Left ventricle myocardium superior (tissue), 1 donor: ENCODE results near the gene LRIG3. TPM values are rescaled to one million over a fixed set of nuclear protein-coding genes. Genes with fewer than 3 reads are reported as not detected.
"Not testable (repeated sequence)": the region's sequence is repeated elsewhere in the genome, so short reads cannot be mapped to it uniquely, and the experiment has no call there.

ENCODE experiments used
- ATAC-seq: fragments of 200-7000 bp; cut with Tn5 transposase; one replicate; pipeline ENCODE4 v1.9.1; 2020; ENCODE audit warnings: mild to moderate bottlenecking, moderate library complexity
- DNase-seq: peaks from one replicate; pipeline ENCODE4 v3.0.0-alpha.2; 2020
- intact Hi-C: fragments of 100-400 bp; cut with micrococcal nuclease; formaldehyde crosslinking; loops from one replicate; pipeline ENCODE4 v1.11.0; 2022
- total RNA-seq: library from RNA; stranded (reverse); fragmentation: NEBNext Ultra II Directional; extraction: Animal tissue kit (Norgen Biotek cat#: 25700); gene quantifications from one replicate; pipeline ENCODE4 v1.2.1, GENCODE V29; 2021
- donor health status: DM: no; HTN: yes; CAD: no; lungs with severe emphysema.

The LRIG3 gene
- total RNA-seq, 1 donor from 2014 or later, result 4.3 TPM

GRCh38 chr12:58915634-58916033, 4.7 kb downstream of the LRIG3 start:
- intact Hi-C loops, result no loop called here
- peak; percentile 52 for DNase-seq
- ATAC-seq, result peak; percentile 20

- ATAC-seq, result no peak
- intact Hi-C loops, result no loop called here
Observed at GRCh38 chr12:58915037-58915436, 5.3 kb downstream of the LRIG3 start.

DNA sequence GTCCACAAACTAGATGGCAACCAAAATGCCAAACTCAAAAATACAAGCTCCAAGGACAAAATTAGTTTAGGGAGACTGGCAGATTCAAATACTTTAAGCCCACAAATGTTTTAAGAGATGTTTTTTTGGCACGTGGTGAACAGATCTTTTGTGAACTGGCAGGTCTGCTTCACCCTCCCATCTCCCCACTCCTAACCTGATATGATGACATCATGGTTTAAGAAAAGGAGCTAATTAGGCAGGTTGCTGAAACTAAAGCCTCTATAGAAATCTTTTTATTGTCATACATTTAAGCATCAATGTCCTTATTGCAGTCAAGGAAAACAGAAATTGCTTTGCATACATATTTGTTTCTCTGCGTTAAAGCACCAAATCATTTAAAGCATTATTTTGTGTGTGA, 5.8 kb downstream of the LRIG3 start:
- no peak for ATAC-seq

More at GRCh38 chr12:58915037-58915436, 5.3 kb downstream of the LRIG3 start:
- no peak for DNase-seq

GRCh38 chr12:58907391-58907790, 12.9 kb downstream of the LRIG3 start:
- DNase-seq, result no peak
- ATAC-seq, result no peak
- intact Hi-C loops, result no loop called here

More for the DNA sequence above, 5.8 kb downstream of the LRIG3 start:
- intact Hi-C loops, result no loop called here
- no peak for DNase-seq

GRCh38 chr12:58906917-58907316, 13.4 kb downstream of the LRIG3 start:
- ATAC-seq, result no peak
- intact Hi-C loops, result no loop called here
- DNase-seq, result no peak

DNA sequence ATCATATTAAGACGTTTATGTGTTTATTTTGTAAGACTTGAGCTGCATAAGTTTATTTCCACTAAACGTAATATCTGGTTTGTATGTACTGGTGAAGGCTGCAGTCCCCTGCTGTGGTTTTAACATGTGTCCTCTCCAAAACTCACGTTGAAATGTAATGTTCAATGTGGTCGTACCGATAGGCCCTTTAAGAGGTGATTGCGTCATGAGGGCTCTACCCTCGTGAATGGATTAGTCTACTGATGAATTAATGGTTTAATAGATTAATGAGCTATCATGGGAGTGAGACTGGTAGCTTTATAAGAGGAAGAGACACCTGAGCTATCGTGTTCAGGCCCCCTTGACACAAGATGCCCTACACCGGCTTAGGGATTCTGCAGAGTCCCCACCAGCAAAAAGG, 14.9 kb downstream of the LRIG3 start:
- ATAC-seq (no peak), DNase-seq (no peak)
- intact Hi-C loops, result no loop called here

- intact Hi-C loops, ATAC-seq, DNase-seq: not testable (repeated sequence)
Observed at GRCh38 chr12:58902726-58903125, 17.6 kb downstream of the LRIG3 start.

GRCh38 chr12:58901664-58902063, 18.6 kb downstream of the LRIG3 start:
- DNase-seq (no peak), ATAC-seq (no peak)
- intact Hi-C loops, result no loop called here

GRCh38 chr12:58897969-58898368, 22.3 kb downstream of the LRIG3 start:
- no peak for ATAC-seq
- no peak for DNase-seq
- intact Hi-C loops, result no loop called here

DNA sequence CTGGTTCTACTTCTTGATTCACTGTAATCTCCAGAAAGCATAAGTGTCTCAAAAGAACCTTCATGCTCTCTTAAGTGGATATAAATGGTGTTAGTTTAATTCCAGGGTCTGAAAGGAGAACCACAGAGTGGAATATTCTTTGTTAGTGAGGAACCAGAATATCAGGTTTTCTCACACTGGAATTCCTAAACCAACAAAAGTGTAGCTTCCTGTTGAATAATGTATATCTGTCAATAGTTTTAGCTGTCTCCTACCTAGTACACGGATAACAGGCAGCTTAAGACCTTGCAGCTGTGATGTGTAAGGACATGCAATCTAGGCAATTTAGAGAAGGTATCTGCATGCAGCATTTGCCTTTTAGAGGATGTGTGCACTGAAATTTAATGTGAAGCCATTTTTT, 24.0 kb downstream of the LRIG3 start:
- no peak for ATAC-seq
- DNase-seq, result no peak
- intact Hi-C loops, result no loop called here

DNA sequence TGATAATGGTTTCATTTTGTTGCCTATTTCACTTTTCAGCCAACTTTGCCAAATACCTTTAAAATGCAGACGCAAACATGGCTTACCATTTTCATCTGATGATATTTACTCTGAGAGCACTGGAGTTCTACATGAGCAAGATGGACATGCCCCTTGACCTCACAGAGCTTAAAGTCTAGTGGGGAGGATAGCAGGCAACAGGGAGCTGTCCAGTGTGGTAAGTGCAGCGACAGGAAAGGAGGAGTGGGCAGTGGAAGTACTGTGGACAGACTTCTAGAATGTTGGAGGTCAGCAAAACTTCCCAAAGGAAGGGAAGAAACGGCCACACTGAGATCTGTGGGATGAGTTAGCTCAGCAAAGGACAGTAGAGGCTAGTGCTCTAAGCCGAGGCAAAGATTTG, 25.3 kb downstream of the LRIG3 start:
- no peak for ATAC-seq
- intact Hi-C loops, result no loop called here
- DNase-seq, result no peak

DNA sequence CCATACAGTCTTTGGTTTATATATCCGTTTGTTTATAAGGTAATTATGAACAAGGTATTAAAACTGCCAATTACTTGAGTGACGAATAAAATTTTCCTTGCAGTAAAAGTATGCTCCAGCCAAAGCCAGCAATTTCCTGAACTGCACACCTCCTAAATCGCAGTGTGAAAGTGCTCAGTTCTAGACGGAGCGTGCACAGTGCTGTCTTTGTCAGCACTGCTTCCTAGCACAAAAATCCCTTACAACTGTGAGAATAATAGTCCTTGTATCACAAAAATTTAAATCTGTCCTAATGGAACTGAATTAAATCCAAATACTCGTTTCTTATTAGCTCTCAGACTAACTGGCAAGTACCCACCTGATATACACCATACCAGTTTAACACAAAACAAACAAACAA, 26.3 kb downstream of the LRIG3 start:
- ATAC-seq, result no peak
- DNase-seq, result no peak
- intact Hi-C loops, result no loop called here

GRCh38 chr12:58893495-58893894, 26.8 kb downstream of the LRIG3 start:
- ATAC-seq, result no peak
- intact Hi-C loops, result no loop called here
- no peak for DNase-seq

- no peak for ATAC-seq
- DNase-seq, result no peak
- intact Hi-C loops, result no loop called here
Observed at GRCh38 chr12:58889557-58889956, 30.7 kb downstream of the LRIG3 start.

GRCh38 chr12:58888131-58888783, 32.0 kb downstream of the LRIG3 start:
- intact Hi-C loops, result no loop called here
- ATAC-seq (peak; percentile 87), DNase-seq (peak; percentile 59)

- intact Hi-C loops, result no loop called here
- ATAC-seq (no peak), DNase-seq (no peak)
Observed at GRCh38 chr12:58887068-58887467, 33.2 kb downstream of the LRIG3 start.

- DNase-seq (no peak), ATAC-seq (no peak)
- intact Hi-C loops, result no loop called here
Observed at GRCh38 chr12:58886474-58886873, 33.8 kb downstream of the LRIG3 start.

DNA sequence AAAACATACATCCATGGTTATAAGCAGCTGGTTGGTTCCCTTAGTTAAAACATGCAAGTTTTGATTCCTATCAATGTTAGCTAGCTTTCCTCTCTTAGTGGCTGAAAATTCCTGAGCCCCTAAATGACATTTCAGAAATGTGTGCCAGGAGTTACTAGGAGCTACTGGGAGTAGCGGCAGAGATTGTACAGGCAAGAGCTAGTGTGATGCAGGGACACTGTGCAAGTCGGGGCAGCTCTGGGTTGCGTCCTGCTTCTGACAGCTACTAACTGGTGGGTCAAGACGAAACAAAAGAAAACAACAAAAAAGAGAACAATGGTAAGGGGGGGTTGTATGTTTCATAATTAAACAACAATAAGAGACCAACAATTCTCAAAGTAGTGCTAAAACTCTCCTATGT, 35.4 kb downstream of the LRIG3 start:
- intact Hi-C loops, result no loop called here
- ATAC-seq (no peak), DNase-seq (no peak)

- ATAC-seq (no peak), DNase-seq (no peak)
- intact Hi-C loops, result no loop called here
Observed at GRCh38 chr12:58883576-58884334, 36.5 kb downstream of the LRIG3 start.

- DNase-seq (no peak), ATAC-seq (no peak)
- intact Hi-C loops, result no loop called here
Observed at GRCh38 chr12:58882826-58883225, 37.5 kb downstream of the LRIG3 start.

DNA sequence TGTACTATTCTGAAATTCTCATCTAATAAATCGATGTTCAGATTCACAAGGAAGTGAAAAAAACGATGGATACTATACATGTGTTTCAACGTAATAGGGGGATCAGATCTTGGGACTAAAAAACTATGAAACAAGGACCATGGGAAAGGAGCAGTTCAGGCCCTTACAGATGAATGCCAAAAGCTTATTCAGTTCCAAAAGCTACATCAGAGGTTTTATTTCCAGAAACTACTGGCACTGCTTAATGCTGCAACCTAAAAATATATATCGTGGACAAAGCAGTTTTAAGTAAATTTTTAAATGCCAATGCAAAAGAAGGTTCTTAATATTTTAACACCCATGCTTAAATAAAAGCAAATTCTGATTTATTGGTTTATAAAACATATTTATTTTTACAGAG, 38.5 kb downstream of the LRIG3 start:
- ATAC-seq, result no peak
- DNase-seq, result no peak
- intact Hi-C loops, result no loop called here
